GM21390 (cell line): ENCODE data around the gene PRAMEF11.

ENCODE experiments used
- ATAC-seq: cut with Tn5 transposase; IDR thresholded peaks from one replicate; pipeline ENCODE4 v1.9.1; 2021; ENCODE audit not compliant: unreplicated experiment

Gene PRAMEF11

GRCh38 chr1:12774801-12775345 is 56.3 kb downstream of the PRAMEF11 start:
- no peak for ATAC-seq
